ENCODE results near the gene ITGAV. TPM values are rescaled to one million over a fixed set of nuclear protein-coding genes. Genes with fewer than 3 reads are reported as not detected.

ITGAV gene
- total RNA-seq, 4 donors from 2014 or later = 66.7 to 132 (median 87.2) TPM

- TF ChIP-seq EP300 (IDR thresholded peaks at IDR 0.05) = no peak
- TF ChIP-seq CTCF (IDR thresholded peaks at IDR 0.05) = no peak
- no peak for TF ChIP-seq POLR2A (IDR thresholded peaks at IDR 0.05)
- TF ChIP-seq POLR2AphosphoS5 (IDR thresholded peaks at IDR 0.05) = no peak
- Histone ChIP-seq H3K4me3 (no peak overlapping the region), H3K27ac (no peak overlapping the region), H3K27me3 (no peaks in the 10 kb centered on the region), H3K4me1 (no peaks in the 10 kb centered on the region), H3K9me3 (no peaks in the 10 kb centered on the region), H3K36me3 (no peaks in the 10 kb centered on the region)
- WGBS = 68% methylated on average over 3 of the region's 3 CpGs
- DNase-seq (ENCODE audit: low spot score in 2 of 2) = no peak
These were observed 127.6 kb downstream of the ITGAV start for GRCh38 chr2:186717320-186718007.

- Histone ChIP-seq H3K36me3 (no peaks in the 10 kb centered on the region), H3K27me3 (no peaks in the 10 kb centered on the region), H3K4me3 (no peak overlapping the region), H3K27ac (no peak overlapping the region), H3K9me3 (no peaks in the 10 kb centered on the region), H3K4me1 (no peaks in the 10 kb centered on the region)
- WGBS = 94% methylated on average over 3 of the region's 3 CpGs
- no peak for DNase-seq (ENCODE audit: low spot score in 2 of 2)
- TF ChIP-seq EP300 (IDR thresholded peaks at IDR 0.05) (no peak), POLR2AphosphoS5 (IDR thresholded peaks at IDR 0.05) (no peak), CTCF (IDR thresholded peaks at IDR 0.05) (no peak), POLR2A (IDR thresholded peaks at IDR 0.05) (no peak)
These were observed 128.3 kb downstream of the ITGAV start for GRCh38 chr2:186718122-186718521.

DNA sequence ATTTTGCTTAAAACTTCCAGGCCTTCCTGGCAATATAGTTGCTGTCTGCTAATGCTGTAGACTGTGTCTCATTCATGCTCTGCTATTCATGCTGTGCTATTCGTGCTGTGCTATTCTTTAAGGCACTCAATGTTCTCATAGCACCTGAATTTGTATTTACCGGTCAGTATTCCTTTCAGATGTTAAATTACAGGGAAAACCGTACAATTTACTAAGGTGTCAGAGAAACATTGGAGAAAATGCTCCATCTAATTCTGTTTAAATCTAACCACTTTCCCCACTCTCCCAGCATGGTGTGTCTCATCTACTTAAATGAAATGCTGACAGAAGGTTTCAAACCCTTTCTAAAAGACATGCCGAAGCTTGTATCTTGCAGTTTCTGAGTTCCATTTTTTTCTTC lies 129.0 kb downstream of the ITGAV start:
- Histone ChIP-seq H3K4me3 (no peak overlapping the region), H3K4me1 (no peaks in the 10 kb centered on the region), H3K27me3 (no peaks in the 10 kb centered on the region), H3K9me3 (no peaks in the 10 kb centered on the region), H3K27ac (no peak overlapping the region), H3K36me3 (no peaks in the 10 kb centered on the region)
- TF ChIP-seq POLR2AphosphoS5 (IDR thresholded peaks at IDR 0.05) = no peak
- TF ChIP-seq EP300 (IDR thresholded peaks at IDR 0.05) = no peak
- TF ChIP-seq POLR2A (IDR thresholded peaks at IDR 0.05) = no peak
- no peak for TF ChIP-seq CTCF (IDR thresholded peaks at IDR 0.05)
- WGBS = 74% methylated on average over 4 of the region's 4 CpGs
- DNase-seq (ENCODE audit: low spot score in 2 of 2) = no peak

GRCh38 chr2:186721956-186722355 lies 132.1 kb downstream of the ITGAV start:
- Histone ChIP-seq H3K36me3 (no peaks in the 10 kb centered on the region), H3K4me3 (no peak overlapping the region), H3K9me3 (no peaks in the 10 kb centered on the region), H3K4me1 (no peaks in the 10 kb centered on the region), H3K27ac (no peak overlapping the region), H3K27me3 (no peaks in the 10 kb centered on the region)
- no peak for TF ChIP-seq POLR2AphosphoS5 (IDR thresholded peaks at IDR 0.05)
- no peak for DNase-seq (ENCODE audit: low spot score in 2 of 2)

- Histone ChIP-seq H3K27ac (no peak overlapping the region), H3K4me1 (no peaks in the 10 kb centered on the region), H3K36me3 (no peaks in the 10 kb centered on the region), H3K9me3 (no peaks in the 10 kb centered on the region), H3K27me3 (no peaks in the 10 kb centered on the region), H3K4me3 (no peak overlapping the region)
- no peak for DNase-seq (ENCODE audit: low spot score in 2 of 2)
- TF ChIP-seq CTCF (IDR thresholded peaks at IDR 0.05) (no peak), POLR2AphosphoS5 (IDR thresholded peaks at IDR 0.05) (no peak), POLR2A (IDR thresholded peaks at IDR 0.05) (no peak), EP300 (IDR thresholded peaks at IDR 0.05) (no peak)
- 89% methylated on average over 7 of the region's 7 CpGs for WGBS
These were observed 134.9 kb downstream of the ITGAV start for GRCh38 chr2:186724736-186725135.

GRCh38 chr2:186725783-186726182 lies 135.9 kb downstream of the ITGAV start:
- TF ChIP-seq POLR2A (IDR thresholded peaks at IDR 0.05) = no peak
- TF ChIP-seq EP300 (IDR thresholded peaks at IDR 0.05) = no peak
- no peak for TF ChIP-seq POLR2AphosphoS5 (IDR thresholded peaks at IDR 0.05)
- TF ChIP-seq CTCF (IDR thresholded peaks at IDR 0.05) = no peak
- Histone ChIP-seq H3K4me1 (no peaks in the 10 kb centered on the region), H3K36me3 (no peaks in the 10 kb centered on the region), H3K9me3 (no peaks in the 10 kb centered on the region), H3K27me3 (no peaks in the 10 kb centered on the region), H3K4me3 (no peak overlapping the region), H3K27ac (no peak overlapping the region)
- 90% methylated on average over 1 of the region's 1 CpG for WGBS
- DNase-seq (ENCODE audit: low spot score in 2 of 2) = no peak

All from suprapubic skin (tissue), 4 donors.